Measurements from ENCODE around the gene INO80C. TPM values are rescaled to one million over a fixed set of nuclear protein-coding genes. Genes with fewer than 3 reads are reported as not detected.

INO80C gene
- total RNA-seq, 1 donor from 2014 or later, result 34.6 TPM

- ATAC-seq (peak; percentile 33), DNase-seq (no peak)
- no peaks in the 10 kb centered on the region for H3K27me3 ChIP-seq
- H3K27ac ChIP-seq, result peak overlapping the region; percentile 51
- TF ChIP-seq CTCF (IDR thresholded peaks at IDR 0.05), result no peak
- H3K9me3 ChIP-seq, result no peaks in the 10 kb centered on the region
- peaks cover 13% of the 10 kb centered on the region for H3K4me1 ChIP-seq
- H3K4me3 ChIP-seq, result no peak overlapping the region
- intact Hi-C loops (cut with DNase I), result no loop called here
- peaks cover 10% of the 10 kb centered on the region for H3K36me3 ChIP-seq
Observed at GRCh38 chr18:35466815-35467623, 30.7 kb downstream of the INO80C start.

- Histone ChIP-seq H3K4me3 (no peak overlapping the region), H3K9me3 (no peaks in the 10 kb centered on the region), H3K36me3 (peaks cover 10% of the 10 kb centered on the region), H3K4me1 (peaks cover 18% of the 10 kb centered on the region), H3K27me3 (no peaks in the 10 kb centered on the region), H3K27ac (no peak overlapping the region)
- DNase-seq (no peak), ATAC-seq (no peak)
- TF ChIP-seq CTCF (IDR thresholded peaks at IDR 0.05), result no peak
- intact Hi-C loops (cut with DNase I), result no loop called here
Observed at GRCh38 chr18:35466334-35466733, 31.4 kb downstream of the INO80C start.

- Histone ChIP-seq H3K36me3 (peaks cover 10% of the 10 kb centered on the region), H3K4me3 (no peak overlapping the region), H3K27me3 (no peaks in the 10 kb centered on the region), H3K9me3 (no peaks in the 10 kb centered on the region), H3K27ac (no peak overlapping the region), H3K4me1 (peaks cover 23% of the 10 kb centered on the region)
- ATAC-seq (no peak), DNase-seq (no peak)
- intact Hi-C loops (cut with DNase I), result no loop called here
- TF ChIP-seq CTCF (IDR thresholded peaks at IDR 0.05), result no peak
Observed at GRCh38 chr18:35465329-35465728, 32.4 kb downstream of the INO80C start.

GRCh38 chr18:35464831-35465279 is 32.9 kb downstream of the INO80C start:
- intact Hi-C loops (cut with DNase I), result no loop called here
- no peak overlapping the region for H3K4me3 ChIP-seq
- ATAC-seq (no peak), DNase-seq (no peak)
- H3K4me1 ChIP-seq, result peaks cover 23% of the 10 kb centered on the region
- no peaks in the 10 kb centered on the region for H3K9me3 ChIP-seq
- H3K27ac ChIP-seq, result no peak overlapping the region
- peaks cover 10% of the 10 kb centered on the region for H3K36me3 ChIP-seq
- no peak for TF ChIP-seq CTCF (IDR thresholded peaks at IDR 0.05)
- no peaks in the 10 kb centered on the region for H3K27me3 ChIP-seq

GRCh38 chr18:35463827-35464226 is 33.9 kb downstream of the INO80C start:
- TF ChIP-seq CTCF (IDR thresholded peaks at IDR 0.05), result no peak
- ATAC-seq (no peak), DNase-seq (no peak)
- H3K4me3 ChIP-seq, result no peak overlapping the region
- H3K4me1 ChIP-seq, result peaks cover 28% of the 10 kb centered on the region
- intact Hi-C loops (cut with DNase I), result no loop called here
- H3K9me3 ChIP-seq, result no peaks in the 10 kb centered on the region
- peak overlapping the region; percentile 3 for H3K27ac ChIP-seq
- peaks cover 10% of the 10 kb centered on the region for H3K36me3 ChIP-seq
- H3K27me3 ChIP-seq, result no peaks in the 10 kb centered on the region
